HG03442 (cell line): ENCODE results near the gene EMD.
"Not testable (repeated sequence)": the region's sequence is repeated elsewhere in the genome, so short reads cannot be mapped to it uniquely, and the experiment has no call there.

Experiments used
- ATAC-seq: cut with Tn5 transposase; IDR thresholded peaks from one replicate; pipeline ENCODE4 v1.9.1; 2021; ENCODE audit warnings: mild to moderate bottlenecking, moderate library complexity; ENCODE audit not compliant: unreplicated experiment

Gene EMD

DNA sequence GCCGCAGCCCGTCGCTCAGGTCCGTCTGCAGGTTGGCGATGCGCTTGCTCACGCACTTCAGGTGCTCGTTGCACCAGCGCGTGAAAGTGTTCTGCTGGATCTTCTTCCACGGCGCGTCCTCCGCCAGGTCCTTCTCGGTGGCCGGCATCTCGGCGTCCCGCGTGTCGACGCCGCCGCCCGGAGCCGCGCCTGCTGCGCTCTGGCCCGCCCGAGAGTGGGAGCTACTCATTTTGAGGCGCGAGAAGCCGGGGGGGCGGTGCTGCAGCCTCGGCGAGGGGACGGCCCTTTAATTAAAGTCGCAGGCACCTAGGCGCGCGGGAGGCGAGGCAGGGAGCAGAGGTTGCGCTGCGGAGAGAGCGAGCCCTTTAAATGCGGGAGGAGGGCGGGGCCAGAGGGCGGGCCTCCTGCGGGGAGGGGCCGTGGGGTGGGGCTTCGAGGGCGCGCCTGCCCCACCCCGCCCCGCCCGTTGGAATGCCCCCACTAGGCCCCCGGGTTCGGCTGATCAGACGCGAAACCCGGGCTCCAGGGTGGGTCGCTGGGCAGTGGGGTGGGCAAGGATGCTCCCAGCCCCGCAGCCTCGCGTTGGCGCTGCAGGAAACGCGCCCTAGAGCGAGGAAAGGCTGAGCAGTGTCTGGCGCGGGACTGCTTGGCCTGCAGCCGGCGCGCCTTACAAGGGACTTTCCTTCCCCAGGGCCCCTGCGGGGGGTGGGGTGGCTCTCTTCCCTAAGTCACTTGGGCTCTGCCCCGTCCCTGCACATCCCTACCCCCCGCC, 7.9 kb upstream of the EMD start:
- ATAC-seq = peak; percentile 48

DNA sequence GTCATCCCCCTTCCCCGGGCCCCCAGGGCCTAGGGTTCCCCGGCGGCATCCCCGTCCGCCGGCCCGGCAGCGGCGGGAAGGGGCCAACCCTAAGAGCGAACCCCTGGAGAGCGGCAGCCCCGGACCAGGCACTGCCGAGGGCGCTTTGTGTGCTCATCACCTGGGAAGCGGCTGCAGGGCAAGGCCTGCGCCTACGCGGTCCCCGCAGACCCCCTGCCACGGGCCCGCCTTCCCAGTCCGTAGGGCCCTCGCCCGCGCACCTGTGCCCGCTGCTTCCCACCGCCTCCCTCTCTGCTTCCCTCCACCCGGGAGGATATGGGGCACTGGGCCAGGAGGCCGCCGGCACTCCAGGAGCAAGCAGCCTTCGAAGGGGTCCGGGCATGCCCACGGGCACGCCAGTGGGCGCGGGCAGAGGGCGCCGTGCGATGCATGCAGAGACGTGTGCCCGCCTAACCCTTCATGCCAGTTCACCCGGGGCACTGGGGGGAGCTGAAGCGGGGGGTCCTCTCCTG, 7.2 kb upstream of the EMD start:
- ATAC-seq = no peak

DNA sequence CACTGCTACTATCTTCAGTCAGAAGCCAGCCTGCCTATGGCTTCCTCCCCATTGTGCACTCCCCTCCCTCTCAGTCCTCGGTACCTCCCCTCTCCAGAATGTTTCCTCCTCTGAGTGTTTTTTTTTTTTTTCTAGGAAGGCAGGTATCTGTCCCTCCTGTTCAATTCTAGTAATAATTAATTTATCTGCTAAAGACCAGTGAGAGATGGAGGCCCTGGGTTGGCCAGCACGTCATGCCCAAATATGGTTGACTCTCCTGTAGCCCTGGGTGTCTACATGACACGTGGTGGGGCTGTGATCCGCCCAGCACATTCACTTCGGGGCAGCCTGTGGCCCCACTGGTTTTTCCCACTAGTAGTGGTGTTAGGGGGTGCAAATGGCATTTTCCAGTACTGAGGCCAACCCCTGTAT, 6.5 kb upstream of the EMD start:
- no peak for ATAC-seq

DNA sequence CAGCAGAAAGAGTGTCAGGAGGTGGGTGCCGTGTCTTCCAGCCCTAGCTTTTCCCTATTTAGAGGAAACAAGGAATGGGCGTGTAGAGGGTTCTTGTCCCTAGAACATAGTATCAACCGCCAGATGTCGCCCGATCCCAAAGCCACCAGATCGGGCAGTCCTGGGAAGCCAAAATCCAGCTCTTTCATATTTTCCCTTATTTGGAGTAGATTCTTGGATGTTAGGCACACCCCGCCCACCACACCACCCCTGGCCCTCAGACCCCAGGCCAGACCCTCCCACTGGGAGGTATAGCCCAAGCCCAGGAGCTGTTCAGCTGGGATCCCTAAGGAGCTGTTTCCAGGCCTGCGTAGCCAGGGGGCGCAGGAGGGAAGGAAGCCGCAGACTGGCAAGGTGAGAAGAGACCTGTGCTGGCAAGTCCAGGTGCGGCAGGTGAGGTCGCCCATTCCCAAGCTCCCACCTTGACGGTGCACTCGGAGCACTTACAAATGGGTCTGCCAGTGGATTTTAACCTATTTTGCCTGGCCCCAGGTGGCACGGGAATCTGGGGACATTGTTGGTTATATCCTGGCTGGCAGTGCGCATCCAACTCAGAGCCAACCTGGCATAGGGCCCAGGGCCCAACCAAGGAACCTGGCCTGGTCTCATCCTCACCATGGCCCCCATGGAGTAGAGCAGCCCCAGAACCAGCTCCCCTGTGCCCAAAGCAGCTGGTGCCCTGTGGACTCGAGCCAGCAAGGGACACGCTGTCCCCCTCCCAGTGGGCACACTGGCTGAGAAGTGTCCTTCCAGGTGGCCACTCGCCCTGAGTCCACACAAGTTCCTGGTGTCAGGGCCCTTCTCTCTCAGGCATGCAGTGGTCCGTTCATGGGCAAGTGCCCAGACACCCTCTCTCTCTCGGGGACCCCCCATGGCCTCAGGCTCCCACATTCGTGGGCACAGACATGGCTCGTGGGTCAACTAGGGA, 5.5 kb upstream of the EMD start:
- ATAC-seq = no peak

DNA sequence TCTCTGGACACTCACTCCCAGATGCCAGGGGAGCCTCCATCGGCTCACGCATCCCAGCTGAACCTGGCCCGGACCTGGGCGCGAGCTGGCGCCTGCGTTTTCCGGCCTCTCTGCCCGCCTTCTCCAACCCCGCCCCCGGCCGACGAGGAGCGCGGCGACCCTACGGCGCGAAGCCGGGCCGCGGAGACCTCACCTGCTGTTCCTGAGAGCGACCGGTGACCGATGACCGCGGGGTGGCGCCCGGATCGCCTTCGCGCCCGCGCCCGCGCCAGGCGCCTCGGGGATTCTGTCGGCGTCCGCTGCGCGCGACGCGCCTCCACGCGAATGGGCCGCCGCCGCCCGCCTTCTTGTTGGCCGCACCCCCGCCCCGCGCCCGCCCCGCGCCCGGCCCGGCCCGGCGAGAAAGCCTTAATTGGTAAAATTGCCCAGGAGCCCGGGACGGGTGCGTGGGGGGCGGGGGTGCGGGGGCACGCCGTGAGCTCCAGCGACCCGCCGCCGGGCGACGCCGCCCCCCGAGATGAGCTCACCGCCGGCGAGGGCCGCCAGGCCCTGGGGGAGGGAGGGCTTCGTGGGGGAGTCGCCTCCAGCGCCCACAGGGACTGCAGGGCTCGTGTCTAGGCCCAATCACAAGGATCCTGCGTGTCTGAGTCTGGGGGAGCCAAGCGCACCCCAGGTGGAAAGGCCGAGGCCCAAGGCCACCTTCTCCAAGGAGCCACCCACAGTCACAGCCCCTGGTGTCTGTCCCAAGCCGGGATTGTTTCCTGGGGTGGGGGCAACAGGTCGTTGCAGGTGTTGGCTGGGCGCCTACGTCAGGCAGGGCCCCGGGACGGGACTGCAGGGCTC, 4.6 kb upstream of the EMD start, which contains the start of gene FLNA:
Gene FLNA (minus strand): TSS at position 322 of the 843 bp plus-strand sequence. CDS start 3,389 bp downstream, outside the sequence.
- no peak for ATAC-seq

DNA sequence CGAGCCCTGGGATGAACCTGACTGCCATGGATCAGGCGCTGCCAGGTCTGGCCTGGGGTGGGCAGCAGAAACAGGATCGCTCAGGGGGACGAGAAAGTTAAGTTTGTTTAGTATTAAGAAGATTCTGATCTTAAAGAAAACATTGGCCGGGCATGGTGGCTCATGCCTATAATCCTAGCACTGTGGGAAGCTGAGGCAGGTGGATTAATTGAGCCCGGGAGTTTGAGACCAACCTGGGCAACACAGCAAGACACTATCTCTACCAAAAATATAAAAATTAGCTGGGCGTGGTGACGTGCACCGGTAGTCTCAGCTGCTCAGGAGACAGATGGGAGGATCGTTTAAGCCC, 4.0 kb upstream of the EMD start:
- no peak for ATAC-seq

DNA sequence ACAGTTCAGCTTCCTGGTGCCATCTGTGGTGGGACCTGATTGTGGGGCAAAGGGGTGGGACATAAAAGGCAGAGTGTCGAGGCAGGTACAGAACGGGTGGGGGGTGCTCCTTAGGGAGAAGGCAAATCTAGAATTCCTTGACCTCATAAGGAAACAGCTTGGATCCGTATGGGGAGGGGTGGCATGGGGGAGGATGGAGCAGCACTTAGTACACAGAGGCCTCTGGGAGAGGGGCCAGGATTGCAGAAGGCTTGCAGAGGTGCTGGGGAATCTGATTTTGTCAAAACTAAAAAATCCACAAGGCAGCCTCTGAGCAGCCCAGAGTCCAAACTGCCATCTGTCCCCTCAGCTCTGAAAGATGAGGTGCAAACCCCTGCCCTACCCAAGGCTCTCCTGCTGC, 2.3 kb upstream of the EMD start:
- ATAC-seq = no peak

DNA sequence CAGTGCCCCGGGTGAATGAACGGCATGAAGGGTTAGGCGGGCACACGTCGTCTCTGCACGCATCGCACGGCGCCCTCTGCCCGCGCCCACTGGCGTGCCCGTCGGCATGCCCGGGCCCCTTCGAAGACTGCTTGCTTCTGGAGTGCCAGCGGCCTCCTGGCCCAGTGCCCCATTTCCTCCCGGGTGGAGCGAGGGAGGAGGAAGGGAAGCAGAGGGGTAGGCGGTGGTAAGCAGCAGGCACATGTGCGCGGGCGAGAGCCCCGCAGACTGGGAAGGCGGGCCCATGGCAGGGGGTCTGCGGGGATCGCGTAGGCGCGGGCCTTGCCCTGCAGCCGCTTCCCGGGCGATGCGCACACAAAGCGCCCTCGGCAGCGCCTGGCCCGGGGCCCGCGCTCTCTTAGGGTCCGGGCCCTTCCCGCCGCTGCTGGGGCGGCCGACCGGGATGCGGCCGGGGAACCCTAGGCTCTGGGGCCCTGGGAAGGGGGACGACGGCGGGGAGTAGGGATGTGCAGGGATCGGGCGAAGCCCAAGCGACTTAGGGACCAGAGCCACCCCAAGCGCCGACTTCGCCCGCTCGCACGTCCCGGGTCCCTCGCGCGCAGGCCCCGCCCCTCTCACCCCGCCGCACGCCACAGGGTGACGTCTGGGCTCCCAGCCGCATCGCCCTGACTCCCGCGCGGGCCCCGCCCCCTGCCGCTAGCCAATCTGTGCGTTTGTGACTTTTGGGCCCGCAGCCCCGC, 866 bp upstream of the EMD start:
- ATAC-seq = no peak

DNA sequence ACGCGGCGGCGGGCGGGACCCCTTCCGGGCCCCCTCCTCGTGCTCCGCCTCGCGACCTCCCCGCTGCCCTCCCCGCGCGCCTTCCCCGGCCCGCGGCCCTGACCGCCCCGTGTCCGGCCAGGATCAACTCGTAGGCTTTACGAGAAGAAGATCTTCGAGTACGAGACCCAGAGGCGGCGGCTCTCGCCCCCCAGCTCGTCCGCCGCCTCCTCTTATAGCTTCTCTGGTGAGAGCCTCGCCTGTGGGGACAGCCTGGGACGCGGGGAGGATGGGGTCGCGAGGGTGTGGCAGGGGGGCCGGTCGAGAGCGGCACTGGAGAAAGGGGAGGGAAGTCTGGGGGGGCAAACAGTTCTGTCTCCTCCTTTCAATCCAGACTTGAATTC, 465 bp downstream of the EMD start:
- no peak for ATAC-seq

DNA sequence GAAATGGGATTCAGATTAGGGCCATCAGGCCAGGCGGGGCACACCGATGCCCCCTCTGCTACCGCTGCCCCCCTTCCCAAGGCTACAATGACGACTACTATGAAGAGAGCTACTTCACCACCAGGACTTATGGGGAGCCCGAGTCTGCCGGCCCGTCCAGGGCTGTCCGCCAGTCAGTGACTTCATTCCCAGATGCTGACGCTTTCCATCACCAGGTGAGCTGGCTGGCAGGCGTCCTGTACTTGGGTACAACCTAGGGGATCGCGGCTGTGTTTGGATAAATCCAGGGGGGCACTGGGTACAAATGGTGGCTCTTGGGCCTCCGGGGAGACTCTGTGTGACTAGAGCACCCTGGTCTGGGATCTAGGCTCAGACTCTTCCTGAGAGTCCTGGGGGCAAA, 1.1 kb downstream of the EMD start:
- ATAC-seq = no peak

DNA sequence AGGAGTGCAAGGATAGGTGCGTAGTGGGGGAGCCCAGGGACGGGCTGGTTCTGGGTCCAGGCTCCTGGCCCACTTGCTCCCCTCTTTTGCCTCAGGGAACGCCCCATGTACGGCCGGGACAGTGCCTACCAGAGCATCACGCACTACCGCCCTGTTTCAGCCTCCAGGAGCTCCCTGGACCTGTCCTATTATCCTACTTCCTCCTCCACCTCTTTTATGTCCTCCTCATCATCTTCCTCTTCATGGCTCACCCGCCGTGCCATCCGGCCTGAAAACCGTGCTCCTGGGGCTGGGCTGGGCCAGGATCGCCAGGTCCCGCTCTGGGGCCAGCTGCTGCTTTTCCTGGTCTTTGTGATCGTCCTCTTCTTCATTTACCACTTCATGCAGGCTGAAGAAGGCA, 1.7 kb downstream of the EMD start:
- ATAC-seq = no peak

DNA sequence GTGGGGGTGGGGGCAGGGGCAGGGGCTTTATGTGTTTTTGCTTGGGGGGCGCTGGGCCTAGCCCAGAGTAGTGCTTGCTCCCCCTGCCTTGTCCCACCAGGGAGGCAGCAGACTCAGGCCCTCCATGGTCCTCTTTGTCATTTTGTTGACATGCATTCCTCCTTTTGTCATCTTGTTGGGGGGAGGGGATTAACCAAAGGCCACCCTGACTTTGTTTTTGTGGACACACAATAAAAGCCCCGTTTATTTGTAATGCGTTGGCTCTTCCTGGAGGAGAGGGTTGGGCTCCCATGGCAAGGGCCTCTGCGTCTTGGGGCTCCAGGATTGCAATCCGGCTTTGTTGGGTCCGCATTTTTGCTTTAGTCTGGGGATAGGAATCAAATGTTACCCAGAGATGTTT, 2.2 kb downstream of the EMD start:
- no peak for ATAC-seq

DNA sequence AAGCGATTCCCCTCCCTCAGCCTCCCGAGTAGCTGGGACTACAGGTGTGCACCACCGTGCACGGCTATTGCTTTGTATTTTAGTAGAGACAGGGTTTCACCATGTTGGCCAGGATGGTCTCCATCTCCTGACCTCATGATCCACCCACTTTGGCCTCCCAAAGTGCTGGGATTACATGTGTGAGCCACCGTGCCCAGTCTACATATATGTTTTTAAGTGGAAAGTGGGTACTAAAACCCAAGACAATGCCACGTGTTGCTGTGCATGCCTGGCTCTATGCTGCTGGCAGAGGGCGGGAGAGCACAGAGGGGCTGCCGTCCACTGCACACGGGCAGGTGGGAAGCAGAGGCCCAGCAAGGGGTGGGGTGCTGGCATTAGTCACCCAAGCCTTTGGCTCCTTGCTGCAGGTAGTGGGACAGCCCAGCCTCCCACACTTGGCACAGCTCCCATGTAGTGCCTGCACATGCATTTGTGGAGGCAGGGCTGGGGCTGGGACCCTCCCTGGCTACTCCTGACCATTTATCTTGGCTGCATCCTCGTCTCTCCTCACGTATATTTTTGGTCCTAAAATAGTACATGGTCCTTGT, 3.5 kb downstream of the EMD start:
- no peak for ATAC-seq

DNA sequence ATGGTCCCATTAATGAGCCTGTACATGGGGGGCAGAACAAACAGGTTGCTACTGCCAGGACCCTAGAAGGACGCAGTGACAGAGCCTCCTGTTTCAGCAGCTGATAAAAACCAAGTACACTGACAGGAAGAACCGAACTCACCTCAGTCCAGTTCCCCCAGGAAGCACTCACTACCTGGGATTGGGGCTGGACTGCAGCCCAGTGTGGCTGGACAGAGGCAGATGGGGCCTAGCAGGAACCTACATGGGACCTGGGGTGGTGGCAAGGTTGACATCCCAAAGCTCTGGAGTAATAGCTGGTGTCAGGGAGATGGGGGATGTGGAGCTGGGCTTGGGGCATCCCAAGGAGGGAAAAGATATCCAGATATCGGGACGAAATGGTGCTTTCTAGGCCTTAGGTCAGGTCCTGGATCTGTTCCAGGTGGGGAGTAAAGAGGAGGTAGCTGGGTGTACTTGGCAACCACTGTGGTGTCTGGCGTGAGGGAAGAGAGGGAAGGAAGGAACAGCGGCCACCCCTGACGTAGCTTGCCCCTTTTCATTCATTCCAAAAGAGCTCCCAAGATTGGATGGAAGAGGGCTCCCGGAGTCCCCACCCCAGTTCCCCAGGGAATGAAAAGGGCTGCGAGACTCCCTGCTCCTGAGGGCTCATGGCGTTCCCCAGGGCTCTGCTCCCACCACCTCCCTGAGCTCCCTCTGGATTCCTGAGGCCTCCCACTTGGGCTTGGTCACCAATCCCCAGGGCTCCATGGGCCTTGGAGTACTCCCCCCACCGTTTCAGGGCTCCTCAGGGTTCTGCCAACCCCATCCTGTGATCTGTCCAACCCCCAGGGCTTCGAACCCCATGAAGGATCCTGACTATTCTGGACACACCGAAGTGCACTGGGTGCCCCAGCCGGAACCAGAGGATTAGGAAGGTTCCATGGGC, 4.5 kb downstream of the EMD start:
- no peak for ATAC-seq

DNA sequence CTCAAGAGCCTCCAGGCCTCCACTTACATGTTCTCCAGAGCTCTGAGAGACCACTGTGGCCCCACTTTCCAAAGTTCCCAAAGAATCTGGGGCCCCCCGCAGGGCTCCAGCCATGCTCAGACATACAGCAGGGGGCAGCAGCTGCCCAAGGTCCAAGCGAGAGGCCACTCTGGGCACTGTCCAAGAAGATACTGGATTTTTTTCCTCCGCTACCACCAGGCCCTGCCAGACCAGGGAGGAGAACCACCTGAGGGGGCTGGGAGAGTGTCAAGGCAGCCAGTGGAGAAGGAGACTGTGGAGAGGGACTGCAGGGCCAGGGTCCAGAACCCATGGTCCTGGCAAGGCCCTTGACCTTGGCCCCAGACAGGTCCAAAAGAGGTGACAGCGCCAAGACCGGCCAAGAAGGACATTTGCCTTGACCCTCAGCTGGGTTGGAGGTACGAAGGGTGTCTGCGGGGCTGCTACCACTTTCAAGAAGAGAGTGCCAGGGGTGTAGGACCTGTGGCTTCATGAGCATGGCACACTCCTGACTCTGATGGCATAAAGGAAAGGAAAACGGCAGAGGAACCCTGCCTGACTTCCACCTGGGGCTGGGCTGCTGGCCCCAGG, 5.3 kb downstream of the EMD start:
- no peak for ATAC-seq

DNA sequence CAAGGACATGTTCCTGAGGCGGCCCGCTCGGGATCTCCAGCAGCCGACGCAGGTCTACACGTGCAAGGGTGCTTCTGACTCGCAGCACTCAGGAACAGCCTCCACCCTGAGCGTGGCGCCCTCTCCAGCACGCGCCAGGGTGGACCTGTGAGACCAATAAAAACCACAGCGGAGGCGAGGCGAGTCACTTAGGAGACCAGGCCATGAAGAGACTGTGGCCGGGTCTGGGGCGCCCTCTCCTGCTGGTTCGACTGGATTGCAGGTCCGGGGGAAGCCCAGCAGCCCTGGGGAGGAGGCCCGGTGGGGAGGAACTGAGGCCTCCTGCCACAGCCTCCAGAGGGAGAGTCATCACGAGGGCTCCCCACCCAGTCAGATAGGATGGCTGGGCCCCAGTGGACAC, 9.0 kb downstream of the EMD start:
- peak; percentile 27 for ATAC-seq

DNA sequence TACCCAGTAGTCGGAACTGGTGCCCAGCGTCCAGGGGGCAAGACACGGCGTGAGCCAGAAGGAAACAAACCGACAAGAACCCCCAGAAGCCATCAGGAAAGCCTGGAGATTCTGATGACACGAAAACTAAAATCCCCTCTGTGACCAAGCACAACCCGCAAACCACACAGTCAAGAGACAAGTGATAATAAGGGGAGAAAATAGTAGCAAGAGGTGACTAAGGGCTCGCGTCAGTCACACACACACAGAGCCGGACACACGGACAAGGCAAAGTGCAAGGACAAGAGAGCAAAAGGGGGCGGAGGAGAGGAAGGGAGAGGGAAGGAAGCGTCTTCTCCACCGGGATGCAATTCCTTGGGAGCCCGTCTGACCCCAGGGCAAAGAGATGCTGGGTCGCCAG, 9.6 kb downstream of the EMD start:
- not testable (repeated sequence) for ATAC-seq
